Astrocyte (in vitro differentiated cells and primary cell): ENCODE data around the gene ZFYVE28.

Experiments used
- EZH2 ChIP-seq: IDR thresholded peaks from 2 replicates; pipeline ENCODE4 v1.6.1; 2012; ENCODE audit warnings: mild to moderate bottlenecking, low read length, inconsistent platforms; ENCODE audit not compliant: insufficient read depth
- TF ChIP-seq, protein P1 (sequence below): IDR thresholded peaks from 2 replicates; pipeline ENCODE4 v1.5.1; 2011; ENCODE audit warnings: low read depth, mild to moderate bottlenecking, inconsistent platforms, low read length, moderate library complexity; ENCODE audit not compliant: insufficient read depth

DNA sequence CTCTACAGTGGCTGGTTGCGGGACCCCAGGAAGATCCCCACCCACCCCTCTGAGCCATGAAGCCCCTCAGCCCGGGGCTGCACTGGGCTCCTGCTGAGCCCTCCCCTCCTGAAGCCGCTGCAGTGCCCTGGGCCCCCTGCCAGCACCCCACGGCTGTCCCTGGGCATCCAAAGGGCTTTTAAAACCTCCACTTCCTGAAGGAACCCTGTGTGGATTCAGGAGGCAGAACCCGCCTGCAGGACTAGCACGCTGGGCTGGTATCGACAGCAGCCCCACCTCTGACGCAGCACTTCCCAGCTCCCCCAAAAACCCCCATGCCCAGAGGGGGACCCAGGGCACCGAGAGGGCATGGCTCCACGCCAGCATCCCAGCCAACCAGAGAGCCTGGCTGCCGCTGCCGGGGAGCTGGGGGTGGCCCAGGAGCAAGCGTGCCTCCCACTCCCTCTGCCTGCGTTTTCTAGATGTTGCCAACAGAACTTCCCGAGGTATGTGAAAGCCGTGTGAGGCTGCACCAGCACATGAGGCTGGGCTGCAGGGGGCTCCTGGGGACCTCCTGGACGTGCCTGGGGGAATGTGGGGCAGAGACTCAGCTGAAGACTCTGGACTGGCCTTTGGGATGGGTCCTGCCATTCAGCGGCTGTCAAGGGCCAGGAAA, 162.8 kb downstream of the ZFYVE28 start:
- no peak for TF ChIP-seq EZH2
- TF ChIP-seq, protein P1, sequence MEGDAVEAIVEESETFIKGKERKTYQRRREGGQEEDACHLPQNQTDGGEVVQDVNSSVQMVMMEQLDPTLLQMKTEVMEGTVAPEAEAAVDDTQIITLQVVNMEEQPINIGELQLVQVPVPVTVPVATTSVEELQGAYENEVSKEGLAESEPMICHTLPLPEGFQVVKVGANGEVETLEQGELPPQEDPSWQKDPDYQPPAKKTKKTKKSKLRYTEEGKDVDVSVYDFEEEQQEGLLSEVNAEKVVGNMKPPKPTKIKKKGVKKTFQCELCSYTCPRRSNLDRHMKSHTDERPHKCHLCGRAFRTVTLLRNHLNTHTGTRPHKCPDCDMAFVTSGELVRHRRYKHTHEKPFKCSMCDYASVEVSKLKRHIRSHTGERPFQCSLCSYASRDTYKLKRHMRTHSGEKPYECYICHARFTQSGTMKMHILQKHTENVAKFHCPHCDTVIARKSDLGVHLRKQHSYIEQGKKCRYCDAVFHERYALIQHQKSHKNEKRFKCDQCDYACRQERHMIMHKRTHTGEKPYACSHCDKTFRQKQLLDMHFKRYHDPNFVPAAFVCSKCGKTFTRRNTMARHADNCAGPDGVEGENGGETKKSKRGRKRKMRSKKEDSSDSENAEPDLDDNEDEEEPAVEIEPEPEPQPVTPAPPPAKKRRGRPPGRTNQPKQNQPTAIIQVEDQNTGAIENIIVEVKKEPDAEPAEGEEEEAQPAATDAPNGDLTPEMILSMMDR = no peak
